ENCODE measurements around the gene PLIN5.

Gene PLIN5

GRCh38 chr19:4522291-4523002 lies 12.6 kb downstream of the PLIN5 start:
- DNase-seq (ENCODE audit: low spot score): no peak
- TF ChIP-seq CTCF (IDR thresholded peaks at IDR 0.05; ENCODE audit: extremely low read depth, missing control alignments): no peak

GRCh38 chr19:4521888-4522242 lies 13.2 kb downstream of the PLIN5 start:
- DNase-seq (ENCODE audit: low spot score): no peak
- no peak for TF ChIP-seq CTCF (IDR thresholded peaks at IDR 0.05; ENCODE audit: extremely low read depth, missing control alignments)

GRCh38 chr19:4521170-4521887 lies 13.7 kb downstream of the PLIN5 start:
- no peak for DNase-seq (ENCODE audit: low spot score)
- TF ChIP-seq CTCF (IDR thresholded peaks at IDR 0.05; ENCODE audit: extremely low read depth, missing control alignments): no peak

GRCh38 chr19:4519521-4520277 lies 15.3 kb downstream of the PLIN5 start:
- no peak for DNase-seq (ENCODE audit: low spot score)
- TF ChIP-seq CTCF (IDR thresholded peaks at IDR 0.05; ENCODE audit: extremely low read depth, missing control alignments): no peak

GRCh38 chr19:4519172-4519496 lies 15.9 kb downstream of the PLIN5 start:
- DNase-seq (ENCODE audit: low spot score): no peak
- TF ChIP-seq CTCF (IDR thresholded peaks at IDR 0.05; ENCODE audit: extremely low read depth, missing control alignments): no peak

- no peak for DNase-seq (ENCODE audit: low spot score)
- TF ChIP-seq CTCF (IDR thresholded peaks at IDR 0.05; ENCODE audit: extremely low read depth, missing control alignments): no peak
Measured at GRCh38 chr19:4518345-4519171, 16.5 kb downstream of the PLIN5 start, which contains the start of gene PLIN4. PLIN4 (minus strand) TSS chr19:4518486; CDS start chr19:4518272, 214 bp downstream.

Measured in GM20000 (cell line).